NCI-H2227 (cell line): ENCODE measurements around the gene NADSYN1.
"Not testable (repeated sequence)": the region's sequence is repeated elsewhere in the genome, so short reads cannot be mapped to it uniquely, and the experiment has no call there.

Experiments
- DNase-seq: peaks from one replicate; lab custom pipeline; 2025; ENCODE audit not compliant: unreplicated experiment; lab: John Stamatoyannopoulos, UW

NADSYN1 gene

DNA sequence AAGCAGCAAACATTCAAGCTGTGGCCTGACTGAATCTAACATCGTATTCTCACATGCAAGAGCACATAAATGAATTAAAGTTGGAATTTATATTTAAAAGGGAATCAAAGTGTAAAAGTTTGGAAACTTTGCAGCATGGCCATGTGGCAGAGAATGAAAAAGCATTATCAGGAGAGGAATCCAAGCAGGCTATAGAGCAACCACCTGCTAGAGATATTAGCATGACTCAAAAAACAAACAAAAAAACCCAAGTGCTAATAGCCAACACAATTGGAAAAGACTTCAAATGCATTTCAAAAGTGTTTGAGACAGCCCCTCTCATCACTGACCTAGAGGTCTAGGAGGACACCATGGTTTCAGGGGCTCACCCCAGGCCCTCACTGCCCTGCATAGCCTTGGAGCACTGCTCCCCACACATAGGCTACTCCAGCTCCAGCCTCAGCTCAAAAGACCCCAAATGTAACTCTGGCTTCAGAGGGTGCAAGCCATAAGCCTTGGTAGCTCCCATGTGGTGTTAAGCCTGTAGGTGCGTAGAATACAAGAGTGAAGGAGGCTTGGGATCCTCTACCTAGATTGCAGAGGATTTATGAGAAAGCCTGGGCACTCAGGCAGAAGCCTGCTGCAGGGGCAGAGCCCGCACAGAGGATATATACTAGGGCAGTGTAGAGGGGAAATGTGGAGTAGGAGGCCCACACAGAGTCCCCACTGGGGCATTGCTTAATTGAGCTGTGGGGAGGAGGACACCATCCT is 72.4 kb downstream of the NADSYN1 start:
- no peak for DNase-seq

- DNase-seq = no peak
These were observed 73.0 kb downstream of the NADSYN1 start for GRCh38 chr11:71525938-71526495.

- not testable (repeated sequence) for DNase-seq
These were observed 74.0 kb downstream of the NADSYN1 start, which contains the start of gene KRTAP5-7 for GRCh38 chr11:71526796-71527575. Gene KRTAP5-7, plus strand, starts transcription at chr11:71527267. Its CDS starts 34 bp downstream, at chr11:71527301.

DNA sequence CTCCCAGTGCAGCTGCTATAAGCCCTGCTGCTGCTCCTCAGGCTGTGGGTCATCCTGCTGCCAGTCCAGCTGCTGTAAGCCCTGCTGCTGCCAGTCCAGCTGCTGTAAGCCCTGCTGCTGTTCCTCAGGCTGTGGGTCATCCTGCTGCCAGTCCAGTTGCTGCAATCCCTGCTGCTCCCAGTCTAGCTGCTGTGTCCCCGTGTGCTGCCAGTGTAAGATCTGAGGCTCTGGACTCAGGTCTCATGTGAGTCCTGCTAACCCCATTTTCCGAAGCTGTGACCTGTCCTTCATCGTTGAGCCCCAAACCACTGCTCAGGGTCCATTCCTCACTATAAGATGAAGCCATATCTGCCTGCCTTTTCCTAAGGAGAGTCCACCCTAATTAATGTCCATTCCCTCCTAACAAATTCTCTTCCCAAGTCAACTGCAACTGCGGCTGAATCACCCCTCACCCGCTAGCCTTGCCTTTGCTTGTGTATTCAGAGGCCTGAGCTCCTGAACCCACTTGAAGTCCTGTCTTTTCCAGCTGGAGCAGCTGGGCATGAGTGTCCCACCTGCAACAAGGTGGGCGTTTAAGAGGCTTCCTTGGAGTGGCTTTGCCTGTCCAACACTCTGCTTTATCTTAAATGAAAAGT is 74.7 kb downstream of the NADSYN1 start:
- DNase-seq = no peak

DNA sequence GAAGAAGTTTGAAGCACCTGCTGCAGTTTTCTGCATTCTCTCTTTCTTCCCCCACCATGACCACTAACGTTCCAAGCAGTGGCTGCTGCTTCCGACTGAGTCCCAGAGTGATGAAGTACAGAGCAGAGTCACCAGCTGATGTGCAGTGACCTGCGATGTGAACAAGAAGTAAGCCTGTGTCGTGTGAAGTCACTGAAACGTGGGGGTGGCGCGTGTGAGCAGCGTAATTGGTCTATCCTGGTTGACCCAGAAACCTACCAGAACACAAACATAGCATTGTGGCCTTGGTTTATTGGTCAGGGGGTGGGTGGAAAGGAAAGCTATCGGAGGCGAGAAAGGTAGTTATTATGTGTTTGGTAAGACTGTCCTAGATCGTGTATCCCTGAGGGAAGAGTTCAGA is 77.6 kb downstream of the NADSYN1 start:
- DNase-seq = no peak

DNA sequence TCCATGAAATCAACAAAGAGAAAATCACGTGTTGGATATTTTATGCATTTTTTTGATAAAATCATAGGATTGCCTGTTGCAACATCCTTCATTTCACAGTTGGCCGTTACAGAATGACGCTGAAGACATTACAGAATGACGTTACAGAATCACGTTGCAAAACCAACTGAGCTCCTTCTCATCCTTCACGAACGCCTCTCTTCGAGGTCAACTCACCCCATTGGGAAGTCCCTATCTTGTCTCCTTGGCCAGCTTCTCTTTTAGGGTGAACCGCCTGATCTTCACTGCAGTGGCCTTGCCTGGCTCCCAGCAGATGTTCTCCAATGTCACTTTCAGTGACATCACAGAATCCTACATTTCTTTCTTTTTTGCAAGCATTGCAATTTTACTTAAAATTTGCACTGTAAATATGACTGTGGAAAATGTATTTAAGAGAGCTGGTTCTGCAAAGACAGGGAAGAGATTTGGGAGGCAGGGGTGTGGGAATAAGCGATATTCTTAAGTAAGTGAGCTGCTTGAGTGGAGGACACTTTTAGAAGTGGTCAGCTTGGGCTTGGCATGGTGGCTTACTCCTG is 79.1 kb downstream of the NADSYN1 start:
- DNase-seq = no peak

- not testable (repeated sequence) for DNase-seq
These were observed 82.0 kb downstream of the NADSYN1 start for GRCh38 chr11:71534711-71535608.

DNA sequence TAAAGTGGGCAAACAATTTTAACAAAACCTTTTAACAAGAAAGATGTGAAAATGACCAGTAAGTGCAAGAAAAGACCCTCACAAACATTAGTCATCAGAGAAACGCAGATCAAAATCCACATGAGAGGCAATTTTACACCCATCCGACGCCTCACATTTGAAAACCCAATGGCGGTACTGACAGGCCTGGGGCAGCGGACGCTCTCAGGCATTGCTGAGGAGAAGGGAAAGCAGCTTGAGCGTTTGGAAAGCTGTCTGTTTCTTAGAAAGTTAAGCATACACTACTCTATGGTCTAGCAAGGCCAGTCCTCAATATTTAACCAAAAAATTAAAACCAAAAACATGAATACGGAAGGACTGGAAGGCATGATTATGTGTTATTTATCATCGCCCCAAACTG is 82.8 kb downstream of the NADSYN1 start:
- DNase-seq = no peak

GRCh38 chr11:71537537-71537936 is 84.5 kb downstream of the NADSYN1 start:
- no peak for DNase-seq

DNA sequence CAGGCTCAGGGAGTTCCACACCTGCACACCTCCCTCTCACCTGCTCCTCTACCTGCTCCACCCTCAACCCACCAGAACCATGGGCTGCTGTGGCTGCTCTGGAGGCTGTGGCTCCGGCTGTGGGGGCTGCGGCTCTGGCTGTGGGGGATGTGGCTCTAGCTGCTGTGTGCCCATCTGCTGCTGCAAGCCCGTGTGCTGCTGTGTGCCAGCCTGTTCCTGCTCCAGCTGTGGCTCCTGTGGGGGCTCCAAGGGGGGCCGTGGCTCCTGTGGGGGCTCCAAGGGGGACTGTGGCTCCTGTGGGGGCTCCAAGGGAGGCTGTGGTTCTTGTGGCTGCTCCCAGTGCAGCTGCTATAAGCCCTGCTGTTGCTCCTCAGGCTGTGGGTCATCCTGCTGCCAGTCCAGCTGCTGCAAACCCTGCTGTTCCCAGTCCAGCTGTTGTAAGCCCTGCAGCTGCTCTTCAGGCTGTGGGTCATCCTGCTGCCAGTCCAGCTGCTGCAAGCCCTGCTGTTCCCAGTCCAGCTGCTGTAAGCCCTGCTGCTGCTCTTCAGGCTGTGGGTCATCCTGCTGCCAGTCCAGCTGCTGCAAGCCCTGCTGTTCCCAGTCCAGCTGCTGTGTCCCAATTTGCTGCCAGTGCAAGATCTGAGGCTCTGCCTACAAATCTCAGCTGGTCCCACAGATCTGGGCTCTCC is 85.1 kb downstream of the NADSYN1 start, which contains the start of gene KRTAP5-8:
TSS of gene KRTAP5-8 (plus strand) at position 49 of the 689 bp plus-strand sequence. CDS start at position 80, 31 bp downstream.
- not testable (repeated sequence) for DNase-seq

- DNase-seq = no peak
These were observed 85.6 kb downstream of the NADSYN1 start for GRCh38 chr11:71538666-71538990.

DNA sequence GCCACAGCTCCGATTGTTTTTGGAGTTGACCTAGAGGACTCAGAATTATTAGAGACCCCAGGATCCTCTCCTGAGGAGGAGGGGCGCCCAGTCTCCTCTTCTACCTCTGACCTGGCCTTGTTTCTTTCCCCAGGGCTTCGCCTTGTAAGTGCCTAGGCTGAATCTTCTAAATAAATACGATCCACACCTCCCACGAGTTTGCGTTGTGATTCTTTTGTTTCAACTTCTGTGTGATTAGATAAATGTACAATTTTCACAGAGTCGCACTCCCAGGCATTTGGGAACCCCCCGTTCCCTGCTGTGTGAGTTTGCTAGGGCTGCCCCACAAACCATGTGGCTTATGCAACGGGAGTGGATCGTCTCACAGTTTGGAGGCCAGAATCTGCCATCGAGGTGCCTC is 86.0 kb downstream of the NADSYN1 start:
- no peak for DNase-seq

DNA sequence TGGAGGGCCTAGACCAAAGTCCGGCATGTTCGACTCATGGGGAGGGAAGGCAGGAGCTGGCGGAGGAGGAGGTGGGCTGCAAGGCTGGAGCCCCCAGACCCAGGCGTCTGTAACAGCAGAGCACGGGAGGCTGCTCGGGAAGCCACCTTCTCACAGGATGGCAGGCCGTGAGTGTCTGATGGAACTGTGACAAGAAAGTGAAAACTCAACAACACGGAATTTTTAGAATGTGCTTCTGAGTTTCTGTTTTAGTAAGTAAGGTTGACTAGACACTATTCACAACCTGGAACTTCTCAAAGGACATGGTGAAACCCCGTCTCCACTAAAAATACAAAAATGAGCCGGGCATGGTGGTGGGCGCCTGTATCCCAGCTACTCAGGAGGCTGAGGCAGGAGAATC is 87.0 kb downstream of the NADSYN1 start:
- not testable (repeated sequence) for DNase-seq

GRCh38 chr11:71540521-71541304 is 87.7 kb downstream of the NADSYN1 start:
- DNase-seq = not testable (repeated sequence)

GRCh38 chr11:71542382-71542781 is 89.4 kb downstream of the NADSYN1 start:
- no peak for DNase-seq

- DNase-seq = no peak
These were observed 90.1 kb downstream of the NADSYN1 start for GRCh38 chr11:71542879-71543777.

GRCh38 chr11:71543866-71544265 is 90.9 kb downstream of the NADSYN1 start:
- DNase-seq = no peak
